Lower leg skin (tissue), 4 donors: ENCODE data around the gene PURA. TPM values are rescaled to one million over a fixed set of nuclear protein-coding genes. Genes with fewer than 3 reads are reported as not detected.

Source experiments
- DNase-seq, 2 donors: peaks; one replicate each; pipeline ENCODE4 v3.0.0-alpha.2; 2019; ENCODE audit warnings: low spot score in 2 of 2
- H3K4me3 ChIP-seq: fragments of 200-600 bp; sonication (generic); 2 replicates; pipeline ENCODE4 v1.5.1; 2017; ENCODE audit warnings: mild to moderate bottlenecking, low read depth; ENCODE audit not compliant: poor library complexity, severe bottlenecking
- CTCF ChIP-seq, 3 donors: fragments of 450-650 bp; IDR thresholded peaks; one replicate each; pipeline ENCODE4 v1.5.1; 2016; ENCODE audit warnings: antibody characterized with exemption in 3 of 3, mild to moderate bottlenecking in 3 of 3, moderate library complexity in 2 of 3
- POLR2A ChIP-seq, 2 donors: fragments of 450-650 bp; IDR thresholded peaks; one replicate each; pipeline ENCODE4 v1.6.1; 2016 to 2017; ENCODE audit warnings: antibody characterized with exemption in 2 of 2, mild to moderate bottlenecking in 1 of 2, moderate library complexity in 1 of 2
- WGBS, 2 donors: methylation state at CpG; one replicate each; pipeline ENCODE4 v1.1.5; 2018; 5-methylcytosine and 5-hydroxymethylcytosine counted together
- intact Hi-C: fragments of 100-400 bp; cut with DNase I; formaldehyde crosslinking; loops from one replicate; pipeline ENCODE4 v1.15.0; 2023; ENCODE audit warnings: low total_unique reads
- total RNA-seq, 4 donors: library from RNA; depleted of rRNA; stranded (reverse); fragments of >200 nt; gene quantifications; one replicate each; pipeline ENCODE4 v1.1.0, GENCODE V29; 2016

The PURA gene
- total RNA-seq, 4 donors from 2014 or later: 15.0 to 16.8 (median 16.2) TPM

GRCh38 chr5:140134277-140134935 lies 20.5 kb downstream of the PURA start:
- no peak overlapping the region for H3K4me3 ChIP-seq
- intact Hi-C loops: no loop called here
- 86 to 92% methylated on average over 2 of the region's 2 CpGs for WGBS, 2 donors
- DNase-seq: no peak
- TF ChIP-seq CTCF (IDR thresholded peaks at IDR 0.05): no peak
- TF ChIP-seq POLR2A (IDR thresholded peaks at IDR 0.05): no peak

- no peak overlapping the region for H3K4me3 ChIP-seq
- intact Hi-C loops: no loop called here
- DNase-seq: no peak
- TF ChIP-seq POLR2A (IDR thresholded peaks at IDR 0.05) (no peak), CTCF (IDR thresholded peaks at IDR 0.05) (no peak)
These were observed 21.2 kb downstream of the PURA start for GRCh38 chr5:140135127-140135526.

DNA sequence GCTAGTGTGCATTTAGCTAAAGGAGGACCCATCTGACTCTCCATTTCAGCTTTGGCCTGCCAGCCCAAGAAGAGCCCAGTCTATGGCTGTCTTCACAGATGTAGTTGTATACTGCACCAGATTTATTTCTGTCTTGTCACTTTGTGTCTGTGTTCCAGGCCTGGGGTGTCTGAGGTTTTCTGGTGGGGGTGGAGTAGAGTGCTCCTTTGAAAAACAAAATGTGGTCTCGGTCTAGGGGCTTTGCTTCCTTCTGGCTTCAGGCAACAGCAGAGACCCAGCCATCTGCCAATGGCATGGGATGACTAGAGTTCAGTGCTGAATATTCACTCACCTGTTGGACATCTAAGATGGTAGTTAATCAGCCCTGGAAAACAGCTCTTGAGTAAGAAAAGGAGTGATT lies 22.7 kb downstream of the PURA start:
- 100% methylated on average over 1 of the region's 1 CpG for WGBS, 2 donors
- no peak overlapping the region for H3K4me3 ChIP-seq
- TF ChIP-seq CTCF (IDR thresholded peaks at IDR 0.05) (no peak), POLR2A (IDR thresholded peaks at IDR 0.05) (no peak)
- peak in 1 of 2 donors; percentile 9 for DNase-seq
- intact Hi-C loops: no loop called here

- 75 to 80% methylated on average over 3 of the region's 3 CpGs for WGBS, 2 donors
- H3K4me3 ChIP-seq: no peak overlapping the region
- intact Hi-C loops: no loop called here
- TF ChIP-seq CTCF (IDR thresholded peaks at IDR 0.05) (no peak), POLR2A (IDR thresholded peaks at IDR 0.05) (no peak)
- peak in 1 of 2 donors; percentile 53 for DNase-seq
These were observed 26.5 kb downstream of the PURA start for GRCh38 chr5:140140435-140140834.

DNA sequence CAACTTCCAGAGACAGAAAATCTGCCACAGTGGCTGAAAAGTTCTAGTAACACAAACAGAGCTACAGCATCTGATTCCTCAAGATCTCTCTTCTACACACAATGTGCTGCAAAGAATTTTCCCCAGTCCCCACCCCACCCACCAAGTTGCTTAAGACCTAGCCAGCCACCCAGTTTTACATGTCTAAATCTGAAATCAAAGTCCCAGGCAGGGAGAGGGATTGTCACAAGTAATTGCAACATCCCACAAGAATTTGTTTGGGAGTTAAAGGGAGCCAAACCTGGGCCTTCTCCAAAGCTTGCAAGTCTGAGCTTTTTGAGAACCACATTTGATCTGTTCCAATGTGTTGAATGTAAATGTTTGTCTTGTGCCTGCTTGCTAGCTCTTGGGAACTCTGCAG lies 27.3 kb downstream of the PURA start:
- no peak for TF ChIP-seq CTCF (IDR thresholded peaks at IDR 0.05)
- no peak for TF ChIP-seq POLR2A (IDR thresholded peaks at IDR 0.05)
- DNase-seq: peak; percentile 74 to 88
- no peak overlapping the region for H3K4me3 ChIP-seq
- intact Hi-C loops: no loop called here

- H3K4me3 ChIP-seq: no peak overlapping the region
- TF ChIP-seq CTCF (IDR thresholded peaks at IDR 0.05) (no peak), POLR2A (IDR thresholded peaks at IDR 0.05) (no peak)
- intact Hi-C loops: no loop called here
- WGBS, 2 donors: 92 to 97% methylated on average over 5 of the region's 5 CpGs
- peak; percentile 7 to 60 for DNase-seq
These were observed 28.3 kb downstream of the PURA start for GRCh38 chr5:140142246-140142645.
